CD14-positive monocyte (primary cell): ENCODE measurements around the gene CNKSR2. TPM values are rescaled to one million over a fixed set of nuclear protein-coding genes. Genes with fewer than 3 reads are reported as not detected.

Experiments used
- DNase-seq, 3 donors: peaks; one replicate each; pipeline ENCODE4 v3.0.0-alpha.2; 2011 to 2022
- H2AFZ ChIP-seq: 2 replicates; pipeline ENCODE4 v1.6.0; 2012; ENCODE audit warnings: mild to moderate bottlenecking, low read depth, low read length, inconsistent platforms; ENCODE audit not compliant: insufficient read depth, poor library complexity, severe bottlenecking
- H3K27ac ChIP-seq, 2 donors: 1 replicate in 1 of 2; 2 replicates in 1 of 2; pipeline ENCODE4 v1.5.1; 2012 to 2013; ENCODE audit warnings: low read length in 2 of 2, control low read depth in 1 of 2, inconsistent platforms in 1 of 2, low read depth in 1 of 2, mild to moderate bottlenecking in 1 of 2
- H3K27me3 ChIP-seq, 2 donors: one replicate each; pipeline versions ENCODE4 v1.6.0 to v1.6.1; 2011 to 2013; ENCODE audit warnings: low read length in 2 of 2; ENCODE audit not compliant: control insufficient read depth in 2 of 2, insufficient read depth in 2 of 2
- H3K36me3 ChIP-seq, 2 donors: replicated peaks in 1 of 2; 1 replicate in 1 of 2; 2 replicates in 1 of 2; pipeline versions ENCODE4 v1.5.1 to v1.6.1; 2012 to 2013; ENCODE audit warnings: low read length in 2 of 2, control low read depth in 1 of 2, inconsistent platforms in 1 of 2, mild to moderate bottlenecking in 1 of 2; ENCODE audit not compliant: insufficient read depth in 2 of 2, control insufficient read depth in 1 of 2
- H3K4me1 ChIP-seq, 2 donors: 1 replicate in 1 of 2; 2 replicates in 1 of 2; pipeline versions ENCODE4 v1.5.1 to v1.6.1; 2012 to 2013; ENCODE audit warnings: low read length in 2 of 2, control low read depth in 1 of 2, inconsistent platforms in 1 of 2, mild to moderate bottlenecking in 1 of 2, moderate library complexity in 1 of 2; ENCODE audit not compliant: insufficient read depth in 2 of 2, control insufficient read depth in 1 of 2
- H3K4me2 ChIP-seq: replicated peaks from 2 replicates; pipeline ENCODE3; 2012; ENCODE audit warnings: low read length, moderate library complexity, mild to moderate bottlenecking; ENCODE audit not compliant: poor library complexity, severe bottlenecking; ENCODE audit errors: extremely low read depth
- H3K4me3 ChIP-seq, 3 experiments: fragments of 200-600 bp in 1 of 3; sonication (generic) in 1 of 3; replicated peaks in 1 of 3; 1 replicate in 2 of 3; 2 replicates in 1 of 3; pipeline ENCODE4 v1.5.1; 2011 to 2013; ENCODE audit warnings: low read length in 3 of 3, mild to moderate bottlenecking in 3 of 3, control low read depth in 2 of 3, low read depth in 2 of 3, inconsistent platforms in 1 of 3, moderate library complexity in 1 of 3
- H3K79me2 ChIP-seq: 2 replicates; pipeline ENCODE4 v1.6.0; 2012; ENCODE audit warnings: mild to moderate bottlenecking, control low read depth, inconsistent platforms, low read length, moderate library complexity; ENCODE audit not compliant: insufficient read depth
- H3K9ac ChIP-seq: 2 replicates; pipeline ENCODE4 v1.6.0; 2017; ENCODE audit warnings: low read length, mild to moderate bottlenecking; ENCODE audit not compliant: insufficient read depth, poor library complexity, severe bottlenecking
- H3K9me3 ChIP-seq, 2 donors: replicated peaks in 1 of 2; 1 replicate in 1 of 2; 2 replicates in 1 of 2; pipeline versions ENCODE4 v1.5.1 to v1.6.1; 2012 to 2013; ENCODE audit warnings: low read length in 2 of 2, control low read depth in 1 of 2; ENCODE audit not compliant: control insufficient read depth in 1 of 2, insufficient read depth in 1 of 2
- H4K20me1 ChIP-seq: 2 replicates; pipeline ENCODE4 v1.6.0; 2012; ENCODE audit warnings: mild to moderate bottlenecking, low read length, control low read depth, moderate library complexity; ENCODE audit not compliant: insufficient read depth
- H3K27ac Mint-ChIP-seq, 7 donors: one replicate each; pipeline ENCODE4 v1.8.0; 2020; ENCODE audit warnings: mild to moderate bottlenecking in 7 of 7, mixed read lengths in 7 of 7, moderate library complexity in 6 of 7, inconsistent platforms in 2 of 7
- H3K27me3 Mint-ChIP-seq, 3 donors: one replicate each; pipeline ENCODE4 v1.8.0; 2021 to 2022; ENCODE audit warnings: low read depth in 3 of 3, mild to moderate bottlenecking in 3 of 3, mixed read lengths in 3 of 3, moderate library complexity in 3 of 3, inconsistent platforms in 1 of 3
- H3K36me3 Mint-ChIP-seq, 2 donors: one replicate each; pipeline ENCODE4 v1.8.0; 2020; ENCODE audit warnings: mixed read lengths in 2 of 2, inconsistent platforms in 1 of 2, mild to moderate bottlenecking in 1 of 2
- H3K4me1 Mint-ChIP-seq: one replicate; pipeline ENCODE4 v1.8.0; 2020; ENCODE audit warnings: mild to moderate bottlenecking, mixed read lengths
- H3K4me3 Mint-ChIP-seq, 2 donors: one replicate each; pipeline ENCODE4 v1.8.0; 2020; ENCODE audit warnings: mild to moderate bottlenecking in 2 of 2, mixed read lengths in 2 of 2, moderate library complexity in 1 of 2
- H3K9me3 Mint-ChIP-seq, 7 donors: one replicate each; pipeline ENCODE4 v1.8.0; 2020 to 2022; ENCODE audit warnings: mixed read lengths in 7 of 7, mild to moderate bottlenecking in 6 of 7, moderate library complexity in 6 of 7, inconsistent platforms in 2 of 7
- CTCF ChIP-seq: fragments of 200-600 bp; IDR thresholded peaks from one replicate; pipeline ENCODE4 v1.8.0; 2022; ENCODE audit warnings: antibody characterized with exemption, mild to moderate bottlenecking
- WGBS: methylation state at CpG from one replicate; pipeline ENCODE4 v1.1.5; 2013; ENCODE audit warnings: missing lambda C conversion rate; ENCODE audit not compliant: insufficient coverage; 5-methylcytosine and 5-hydroxymethylcytosine counted together
- intact Hi-C, 2 donors: fragments of 100-400 bp; cut with micrococcal nuclease; formaldehyde crosslinking; loops; one replicate each; pipeline versions ENCODE4 v1.15.0 to v1.15.1; 2023
- polyA plus RNA-seq, 3 donors: library from polyadenylated mRNA; depleted of rRNA in 1 of 3; unstranded in 2 of 3; stranded (reverse) in 1 of 3; fragments of 300-500 nt in 2 of 3; fragments of >200 nt in 1 of 3; fragmentation: Illumina TruSeq in 2 of 3; gene quantifications; 1 replicate in 2 of 3; 2 replicates in 1 of 3; pipeline ENCODE4 v1.2.3, GENCODE V29; 2012 to 2021

The CNKSR2 gene
- polyA plus RNA-seq, 3 donors: 0.12 TPM; not detected in 2

GRCh38 chrX:21659320-21659719 is 285.1 kb downstream of the CNKSR2 start:
- Histone ChIP-seq H4K20me1 (no peaks in the 10 kb centered on the region), H3K79me2 (no peaks in the 10 kb centered on the region), H3K4me1 (no peaks in the 10 kb centered on the region), H3K4me2 (no peak overlapping the region), H2AFZ (no peak overlapping the region), H3K27me3 (peaks cover 5 to 45% of the 10 kb centered on the region in 2 donors), H3K9ac (no peak overlapping the region), H3K27ac (no peak overlapping the region), H3K36me3 (no peaks in the 10 kb centered on the region), H3K9me3 (peaks cover 4 to 27% of the 10 kb centered on the region in 2 donors), H3K4me3 (no peak overlapping the region)
- Mint-ChIP-seq H3K4me1 (peaks cover 2% of the 10 kb centered on the region), H3K4me3 (peak overlapping the region in 1 of 2 donors; percentile 68), H3K27me3 (peaks cover 23 to 56% (median 42%) of the 10 kb centered on the region in 3 donors), H3K36me3 (no peaks in the 10 kb centered on the region), H3K9me3 (peaks cover 2 to 24% (median 9%) of the 10 kb centered on the region in 7 donors), H3K27ac (no peak overlapping the region)
- WGBS: no CpG with 5 or more reads among the region's 3 CpGs
- no peak for DNase-seq
- no peak for TF ChIP-seq CTCF
- intact Hi-C loops: no loop called here

GRCh38 chrX:21660156-21660555 is 285.9 kb downstream of the CNKSR2 start:
- Histone ChIP-seq H3K27me3 (peaks cover 5 to 45% of the 10 kb centered on the region in 2 donors), H3K79me2 (no peaks in the 10 kb centered on the region), H3K27ac (no peak overlapping the region), H3K4me2 (no peak overlapping the region), H3K36me3 (no peaks in the 10 kb centered on the region), H3K4me1 (no peaks in the 10 kb centered on the region), H4K20me1 (no peaks in the 10 kb centered on the region), H3K9me3 (peaks cover 4 to 27% of the 10 kb centered on the region in 2 donors), H3K4me3 (no peak overlapping the region), H2AFZ (no peak overlapping the region), H3K9ac (no peak overlapping the region)
- no peak for DNase-seq
- TF ChIP-seq CTCF: no peak
- intact Hi-C loops: no loop called here
- Mint-ChIP-seq H3K27me3 (peaks cover 23 to 55% (median 42%) of the 10 kb centered on the region in 3 donors), H3K4me1 (peaks cover 2% of the 10 kb centered on the region), H3K27ac (no peak overlapping the region), H3K9me3 (peaks cover 2 to 24% (median 9%) of the 10 kb centered on the region in 7 donors), H3K4me3 (no peak overlapping the region), H3K36me3 (no peaks in the 10 kb centered on the region)
- WGBS: no CpG with 5 or more reads among the region's 2 CpGs
